OCI-LY1 (cell line): Measurements from ENCODE around the gene CRKL.

ENCODE experiments used
- CTCF ChIP-seq: fragments of 200-600 bp; sonication (generic), shearing (Covaris generic); IDR thresholded peaks from 2 replicates; pipeline ENCODE4 v1.5.1; 2017; ENCODE audit warnings: mild to moderate bottlenecking, antibody characterized with exemption, low read length, moderate library complexity, mixed read lengths
- EZH2 ChIP-seq: fragments of 200-600 bp; sonication (generic), shearing (Covaris generic); IDR thresholded peaks from 2 replicates; pipeline ENCODE4 v1.8.0; 2017; ENCODE audit warnings: borderline replicate concordance, mixed run types, mild to moderate bottlenecking, antibody characterized with exemption, low read length, moderate library complexity, mixed read lengths

- no peak for TF ChIP-seq CTCF
- no peak for TF ChIP-seq EZH2
Observed at GRCh38 chr22:20873214-20873613, 44.0 kb upstream of the CRKL start.
